Endometrial microvascular endothelial cells (primary cell): ENCODE results near the gene METTL21C. TPM values are rescaled to one million over a fixed set of nuclear protein-coding genes. Genes with fewer than 3 reads are reported as not detected.

Experiments
- in situ Hi-C: cut with HindIII; loops from 2 replicates; pipeline ENCODE4 v1.10.0; 2017; ENCODE audit warnings: low sequenced_read_pairs, low pct_unique_long_range_greater_than_20kb; ENCODE audit errors: inconsistent ontology term
- total RNA-seq: library from RNA; depleted of rRNA; stranded (reverse); fragments of >200 nt; gene quantifications from one replicate; pipeline ENCODE4 v1.2.3, GENCODE V29; 2015; ENCODE audit errors: inconsistent ontology term

Gene METTL21C
- total RNA-seq, 1 donor from 2014 or later = not detected

DNA sequence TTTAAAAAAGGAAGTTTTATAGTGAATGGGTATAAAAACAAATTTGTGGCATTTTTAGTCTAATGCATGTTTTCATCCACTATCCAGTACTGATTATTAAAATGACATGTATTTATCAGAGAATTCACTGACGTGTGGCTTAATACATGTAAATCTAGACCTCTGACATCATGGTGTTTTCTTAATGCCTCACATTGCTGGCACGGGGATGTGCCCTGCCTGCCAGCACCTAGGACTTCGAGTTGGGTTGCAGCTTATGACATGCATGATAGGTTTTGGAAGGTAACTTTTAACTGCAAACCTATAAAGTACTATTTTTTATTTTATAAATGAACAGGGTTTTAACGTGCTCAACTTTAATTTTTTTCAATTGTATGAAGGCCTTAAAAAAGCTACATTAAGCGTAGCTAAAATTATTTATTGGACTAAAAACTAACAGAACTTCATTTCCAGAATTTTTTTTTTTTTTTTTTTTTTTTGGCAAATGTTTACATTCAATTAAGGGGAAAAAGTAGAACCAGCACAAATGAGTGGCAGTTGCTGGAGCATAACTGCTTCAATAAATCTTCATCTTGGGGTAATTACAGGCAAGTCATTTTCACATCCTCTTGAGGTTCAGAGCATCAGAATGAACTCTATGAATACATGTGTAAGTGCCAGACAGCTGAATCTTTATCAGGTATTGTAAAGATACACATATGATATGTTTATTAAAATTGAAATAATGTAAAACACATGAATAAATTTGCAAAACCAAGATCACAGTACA is 16.3 kb downstream of the METTL21C start:
- in situ Hi-C loops = no loop called here

DNA sequence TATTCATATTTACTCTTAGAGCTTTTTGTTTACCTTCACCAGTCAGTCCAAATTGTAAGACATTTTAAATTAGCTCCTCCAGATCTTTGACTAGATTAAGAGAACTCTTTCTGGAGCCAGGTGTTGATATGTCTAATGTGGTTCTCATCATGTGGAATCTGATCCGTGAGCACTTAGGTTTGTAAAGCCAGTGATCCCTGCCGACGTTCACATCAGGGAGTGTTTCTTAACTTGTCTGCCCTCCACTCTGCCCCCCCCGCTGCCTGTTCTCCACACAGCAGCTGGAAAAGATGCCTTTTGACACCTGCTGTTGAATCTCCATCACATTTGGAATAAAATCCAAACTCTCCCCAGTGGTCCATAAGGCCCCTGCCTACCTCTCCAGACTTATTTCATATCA is 17.7 kb downstream of the METTL21C start:
- in situ Hi-C loops = no loop called here

DNA sequence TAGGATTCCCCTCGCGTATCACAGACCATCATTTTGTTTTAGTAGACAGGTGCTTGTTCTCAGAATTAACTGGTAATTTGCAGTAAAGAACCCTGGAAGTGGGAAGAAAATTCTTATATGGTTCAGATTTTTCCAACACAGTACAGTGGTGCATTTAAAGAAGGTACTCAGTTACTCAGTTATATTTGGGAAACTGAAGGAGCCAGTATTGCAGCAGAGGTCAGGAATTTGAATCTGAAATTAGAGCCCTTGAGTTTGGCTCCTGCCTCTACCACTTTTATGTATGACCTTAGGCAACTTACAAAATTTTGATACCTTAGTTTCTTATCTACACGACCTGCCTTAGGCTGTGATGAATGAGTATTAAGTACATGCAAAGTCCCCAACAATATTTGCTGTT is 19.7 kb downstream of the METTL21C start:
- in situ Hi-C loops = no loop called here

DNA sequence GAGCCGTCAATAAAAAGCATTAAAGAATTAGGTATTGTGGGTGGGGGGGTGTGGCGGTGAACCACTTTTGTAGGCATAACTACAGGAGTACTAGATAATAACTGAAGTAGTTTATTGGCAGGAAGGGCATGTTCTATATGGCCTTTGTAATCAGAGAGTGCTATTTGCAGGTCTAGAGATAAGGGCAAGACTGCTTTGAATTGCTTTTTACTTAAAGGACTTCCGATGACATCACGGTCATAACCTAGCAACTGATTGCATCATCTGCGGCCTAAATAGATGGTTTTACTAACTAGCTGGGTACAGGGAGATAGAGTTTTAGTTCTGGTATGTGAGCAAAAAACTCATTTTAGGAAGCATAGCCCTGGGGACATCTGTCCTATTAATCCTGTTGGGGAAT is 24.7 kb downstream of the METTL21C start:
- in situ Hi-C loops = no loop called here

DNA sequence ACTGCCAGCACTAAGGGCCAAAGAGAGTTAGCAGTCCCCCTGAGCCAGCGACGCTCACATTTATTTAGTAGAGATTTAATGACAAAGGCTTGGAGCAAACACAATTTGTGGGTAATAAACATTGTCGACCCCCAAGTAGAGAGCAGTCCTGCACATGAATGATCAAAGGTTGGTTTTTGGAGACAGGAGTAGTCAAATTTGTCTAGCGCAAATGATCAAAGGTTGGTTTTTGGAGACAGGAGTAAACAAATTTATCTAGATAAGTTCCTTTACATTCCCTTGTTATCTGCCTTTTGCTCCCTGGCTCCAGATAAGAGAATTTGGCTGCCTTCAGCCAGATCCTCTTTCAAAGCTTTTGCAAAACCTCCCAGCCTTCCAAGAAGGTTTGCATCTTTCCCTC is 26.9 kb downstream of the METTL21C start:
- in situ Hi-C loops = no loop called here

DNA sequence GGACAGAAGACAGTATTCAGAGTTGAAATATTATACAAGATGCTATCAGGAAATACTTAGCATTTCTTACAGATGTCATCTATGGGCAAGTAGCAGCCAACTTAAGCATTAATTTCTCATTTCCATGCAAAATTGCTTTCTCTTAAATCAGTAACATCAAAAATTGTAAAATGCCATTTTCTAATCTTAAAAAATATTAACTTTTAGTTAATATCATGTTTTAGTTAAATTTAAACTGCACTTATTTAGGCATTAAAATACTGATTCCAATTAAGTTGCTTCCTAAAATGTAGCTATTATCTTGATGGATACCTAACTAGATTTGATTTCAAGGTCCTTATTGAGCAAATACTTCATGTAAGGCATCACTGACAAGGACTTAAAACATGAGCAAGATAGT is 27.8 kb downstream of the METTL21C start:
- in situ Hi-C loops = no loop called here

DNA sequence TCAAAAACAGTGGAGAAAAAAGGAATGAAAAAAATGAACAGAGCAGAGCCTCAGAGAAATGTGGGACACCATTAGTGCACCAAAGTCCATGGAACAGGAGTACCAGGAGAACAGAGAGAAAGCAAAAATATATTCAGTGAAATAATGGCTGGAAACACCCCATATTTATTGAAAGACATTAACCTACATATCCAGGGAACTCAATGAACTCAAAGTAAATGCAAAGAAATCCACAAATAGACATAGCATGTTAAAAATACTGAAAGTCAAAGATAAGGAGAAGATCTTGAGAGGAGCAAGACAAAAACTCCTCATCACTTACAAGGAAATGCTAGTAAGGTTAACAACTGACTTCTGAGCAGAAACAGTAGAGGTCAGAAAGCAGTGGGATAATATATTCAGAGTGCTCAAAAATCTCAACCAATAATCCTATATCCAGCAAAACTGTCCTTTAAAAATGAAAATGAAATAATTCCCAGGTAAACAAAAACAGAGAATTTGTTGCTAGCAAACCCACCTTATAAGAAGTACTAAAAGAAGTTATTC is 35.6 kb downstream of the METTL21C start:
- in situ Hi-C loops = no loop called here

DNA sequence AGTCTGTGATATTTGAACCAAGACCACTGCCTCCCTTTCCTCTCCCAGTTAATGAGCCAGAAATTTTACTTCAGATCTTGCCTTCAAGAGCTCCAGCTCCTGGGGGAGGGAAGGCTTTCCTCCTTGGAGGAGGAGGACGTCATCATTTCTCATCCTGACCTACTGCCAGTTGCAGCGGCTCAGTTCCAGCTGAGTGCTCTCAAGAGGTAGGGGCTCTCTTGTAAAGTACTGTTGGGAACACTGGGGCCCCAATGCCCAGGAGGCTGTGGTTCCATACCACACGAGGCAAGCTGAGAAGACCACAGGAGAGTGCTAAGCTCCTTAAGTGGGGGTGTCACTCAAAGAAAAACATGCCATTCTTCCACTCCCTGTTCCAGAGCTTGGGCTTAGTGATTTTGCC is 36.2 kb downstream of the METTL21C start:
- in situ Hi-C loops = no loop called here

DNA sequence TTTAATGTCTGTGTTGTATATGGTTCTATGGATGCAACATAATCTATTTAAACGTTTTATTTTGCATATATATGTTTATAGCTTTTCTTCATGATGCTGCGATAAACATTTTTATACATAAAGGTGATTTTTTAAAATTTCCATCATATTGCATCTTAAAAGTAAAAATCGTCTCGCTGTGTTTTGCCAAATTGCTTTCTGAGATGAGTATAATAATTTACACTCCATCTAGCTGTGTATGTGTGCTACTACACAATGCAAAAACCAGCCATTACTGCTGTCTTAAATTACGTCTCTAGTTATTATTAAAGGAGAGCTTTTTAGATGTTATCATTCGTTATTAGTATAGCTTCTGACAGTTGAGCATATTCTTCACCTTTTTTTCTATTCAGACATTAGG is 37.2 kb downstream of the METTL21C start:
- in situ Hi-C loops = no loop called here

DNA sequence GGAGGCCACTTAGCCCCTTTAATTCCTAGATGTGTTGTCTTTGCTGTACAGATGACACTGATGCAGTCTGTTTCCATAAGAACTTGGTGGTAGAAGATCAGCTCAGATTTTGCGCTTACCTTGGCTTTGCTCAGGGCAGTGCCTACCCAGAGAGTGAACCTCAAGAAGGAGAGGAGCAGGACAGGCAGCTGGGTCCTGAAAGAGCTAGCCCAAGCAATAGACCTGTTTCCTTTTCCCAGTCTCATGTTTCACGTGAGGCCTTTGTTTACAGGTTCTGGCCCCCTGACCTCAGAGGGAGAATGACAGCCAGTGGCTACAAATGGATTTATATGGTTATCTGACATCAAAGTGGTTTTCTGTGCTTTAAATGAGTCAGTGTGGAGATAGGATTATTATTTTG is 40.1 kb downstream of the METTL21C start:
- in situ Hi-C loops = no loop called here

DNA sequence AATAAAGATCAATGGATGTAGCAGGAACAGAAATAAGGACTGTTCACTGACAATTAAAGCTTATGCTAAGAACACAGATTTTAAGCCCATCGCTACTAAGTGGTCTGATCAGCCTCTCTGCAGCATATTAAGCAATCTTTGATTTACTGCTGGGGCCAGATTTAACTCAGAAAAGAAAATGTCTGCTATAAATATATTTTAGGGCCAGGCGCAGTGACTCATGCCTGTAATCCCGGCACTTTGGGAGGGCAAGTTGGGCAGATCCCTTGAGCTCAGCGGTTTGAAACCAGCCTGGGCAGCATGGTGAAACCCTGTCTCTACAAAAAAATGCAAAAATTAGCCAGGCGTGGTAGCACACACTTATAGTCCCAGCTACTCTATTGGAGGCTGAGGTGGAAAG is 43.0 kb downstream of the METTL21C start:
- in situ Hi-C loops = no loop called here

DNA sequence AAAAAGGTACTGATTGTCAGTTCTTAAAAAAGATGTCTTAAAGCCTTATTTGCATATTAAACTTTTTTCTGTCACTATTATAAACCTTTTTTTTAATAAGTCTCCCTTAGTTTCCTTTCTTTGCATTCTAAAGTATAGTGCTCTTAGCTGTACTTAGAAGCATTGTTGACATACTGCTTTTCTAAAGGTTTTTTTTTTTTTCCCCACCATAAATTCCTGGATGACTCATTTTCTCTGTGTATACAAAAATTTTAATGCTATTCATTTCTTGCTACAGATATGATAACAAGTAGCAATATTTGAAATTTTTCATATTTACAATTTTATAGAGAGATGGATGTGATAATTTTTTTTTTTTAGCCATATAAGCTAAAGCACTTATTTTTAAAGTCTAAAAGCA is 43.5 kb downstream of the METTL21C start:
- in situ Hi-C loops = no loop called here

DNA sequence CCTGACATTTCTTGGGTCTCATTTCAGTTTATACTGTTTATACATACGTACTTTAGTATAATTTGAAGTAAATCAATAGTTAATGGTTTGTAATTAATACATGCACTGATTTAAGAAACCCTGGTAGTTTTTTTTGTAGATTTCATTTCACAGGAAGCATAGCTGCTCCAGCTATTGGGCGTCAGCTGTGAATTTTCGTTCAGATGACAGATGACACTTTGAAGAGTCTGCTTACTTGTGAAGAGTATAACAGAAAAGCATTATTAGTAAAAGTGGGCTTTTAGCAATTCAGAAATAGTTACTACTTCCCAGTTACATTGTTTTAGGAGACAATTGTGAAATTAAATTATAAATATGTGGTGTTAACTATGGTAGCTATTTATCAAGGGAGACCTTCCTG is 44.4 kb downstream of the METTL21C start:
- in situ Hi-C loops = no loop called here

DNA sequence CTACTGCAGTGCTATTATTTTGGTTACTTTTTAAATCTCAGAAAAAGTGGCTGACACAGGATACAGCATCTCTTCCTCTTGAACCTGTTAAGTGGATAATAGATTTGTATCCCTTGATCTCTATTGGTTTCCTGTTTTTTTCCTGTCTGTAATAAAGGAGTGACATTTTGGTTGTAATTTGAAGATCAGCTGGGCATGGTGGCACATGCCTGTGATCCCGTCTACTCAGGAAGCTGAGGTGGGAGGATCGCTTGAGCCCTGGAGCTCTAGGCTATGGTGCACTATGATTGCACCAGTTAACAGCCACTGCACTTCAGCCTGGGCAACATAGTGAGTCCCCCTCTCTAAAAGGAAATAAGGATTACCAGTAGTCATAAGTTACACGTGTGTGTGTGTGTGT is 46.8 kb downstream of the METTL21C start:
- in situ Hi-C loops = no loop called here

DNA sequence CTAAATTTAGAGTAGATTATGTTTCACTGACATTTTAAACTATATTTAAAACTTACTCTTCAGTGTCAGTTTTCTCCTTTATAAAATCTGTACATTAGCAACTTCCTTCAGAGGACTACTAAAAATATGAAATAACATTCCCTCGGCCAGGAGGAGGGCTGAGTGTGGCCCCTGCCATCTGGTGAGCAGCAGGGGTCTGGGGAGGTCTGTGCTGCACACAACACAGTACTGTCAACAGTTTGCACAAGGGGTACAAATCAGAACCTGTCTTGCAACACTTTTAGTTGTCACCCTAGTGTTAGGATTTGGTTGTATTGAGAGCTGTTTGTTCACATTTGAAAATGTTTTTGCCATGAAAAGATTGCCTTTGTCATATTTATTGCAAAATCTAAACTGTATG is 49.1 kb downstream of the METTL21C start:
- in situ Hi-C loops = no loop called here

DNA sequence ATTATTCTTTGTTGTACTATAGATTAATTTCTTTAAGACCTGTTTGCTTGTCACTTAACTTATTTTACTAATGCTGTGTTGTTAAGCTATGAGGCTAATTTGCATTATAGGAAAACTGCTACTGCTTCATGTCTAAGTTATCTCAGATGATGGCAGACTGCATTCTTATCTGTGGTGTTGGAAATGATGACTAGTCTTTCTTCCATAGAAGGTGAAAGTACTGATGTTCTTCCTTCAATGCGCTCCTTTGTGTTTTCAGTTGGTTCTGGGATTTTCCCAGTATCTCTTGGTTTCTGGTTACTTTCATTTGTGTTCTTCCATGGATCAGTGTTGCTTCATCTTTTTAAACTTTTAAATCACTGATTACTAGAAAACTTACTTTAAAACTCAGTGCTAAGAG is 51.2 kb downstream of the METTL21C start:
- in situ Hi-C loops = no loop called here

DNA sequence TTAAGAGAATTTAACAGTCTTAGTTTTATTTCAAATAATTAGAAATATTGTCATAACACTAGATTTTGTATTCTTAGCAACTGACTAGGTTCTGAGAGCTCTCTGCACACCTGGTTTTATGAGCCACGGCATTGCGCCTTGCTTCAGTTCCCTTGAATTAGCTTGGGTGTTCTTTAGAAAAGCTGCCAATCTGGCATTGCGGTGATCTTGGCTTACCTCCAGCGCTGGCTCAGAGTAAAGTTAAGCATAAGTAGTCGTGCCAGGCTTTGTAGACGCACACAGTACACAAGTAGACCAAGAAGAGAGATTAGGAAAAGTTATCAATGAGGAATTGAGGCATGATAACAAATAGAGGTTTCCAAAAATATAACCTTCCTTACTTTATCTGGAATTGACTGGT is 52.4 kb downstream of the METTL21C start:
- in situ Hi-C loops = no loop called here

DNA sequence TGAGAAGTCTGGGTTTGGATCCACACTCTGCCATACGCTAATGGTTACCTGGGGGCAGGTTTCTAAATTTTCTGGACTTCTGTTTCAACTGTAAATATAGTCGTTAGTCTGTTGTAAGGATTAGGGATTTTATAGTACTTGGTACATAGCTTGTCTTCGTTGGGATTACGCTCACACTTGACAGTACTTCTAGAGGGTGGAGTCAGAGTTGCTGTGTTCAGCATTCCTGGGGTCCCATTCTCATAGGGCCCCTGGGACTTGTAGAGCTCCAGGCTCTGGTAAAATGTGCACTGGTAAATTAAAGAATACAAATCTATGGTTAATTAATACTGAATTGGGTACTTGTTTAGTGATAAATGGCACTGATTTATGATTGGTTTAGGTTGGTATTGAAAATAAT is 52.8 kb downstream of the METTL21C start:
- in situ Hi-C loops = no loop called here

DNA sequence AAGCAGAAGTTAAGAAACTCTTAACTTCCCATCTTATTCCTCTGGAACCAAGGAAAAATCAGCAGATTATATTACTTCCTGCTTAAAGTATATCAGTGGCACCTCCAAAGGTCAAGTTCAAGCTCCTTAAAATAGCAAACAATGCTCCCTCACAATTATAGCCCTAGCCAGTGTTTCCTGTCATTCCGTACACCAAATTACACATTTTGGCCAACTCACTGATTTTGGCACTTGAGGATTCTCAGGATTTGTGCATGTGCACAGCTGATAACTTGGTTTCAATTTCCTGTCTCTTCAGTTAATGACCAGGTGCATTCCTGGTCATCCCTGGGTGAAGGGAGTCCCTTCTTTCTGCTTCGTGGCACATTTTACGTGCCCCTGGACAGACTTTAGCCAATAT is 56.1 kb downstream of the METTL21C start:
- in situ Hi-C loops = no loop called here
